H1 (cell line): ENCODE results near the gene SND1. TPM values are rescaled to one million over a fixed set of nuclear protein-coding genes. Genes with fewer than 3 reads are reported as not detected.

Experiments
- CTCF ChIA-PET: fragments of 300-600 bp; sonication (Branson Sonifier 250); formaldehyde crosslinking; loops from one replicate; lab custom pipeline; 2021; ENCODE audit not compliant: partially characterized antibody; lab: Charles Lee
- POLR2A ChIA-PET: fragments of 300-600 bp; sonication (Branson Sonifier 250); formaldehyde crosslinking; loops from one replicate; lab custom pipeline; 2021; ENCODE audit warnings: inconsistent platforms; ENCODE audit not compliant: partially characterized antibody; lab: Charles Lee
- DNase-seq, 2 experiments: peaks; one replicate each; pipeline versions ENCODE4 v3.0.0 to v3.0.0-alpha.2; 2010 to 2022; ENCODE audit warnings: low spot score in 2 of 2, low read depth in 1 of 2, mixed read lengths in 1 of 2
- FAIRE-seq: peaks from 2 replicates; lab custom pipeline; 2011; peaks lifted over from hg19 to GRCh38; lab: Jason Lieb, UNC
- H2AFZ ChIP-seq: 2 replicates; pipeline ENCODE4 v1.8.1; 2012; ENCODE audit warnings: low read length, inconsistent platforms
- H2AK5ac ChIP-seq: 2 replicates; pipeline ENCODE4 v1.6.1; 2013; ENCODE audit warnings: low read depth, low read length
- H2BK120ac ChIP-seq: replicated peaks from 2 replicates; pipeline ENCODE3; 2013; ENCODE audit warnings: low read depth, low read length, inconsistent platforms
- H2BK12ac ChIP-seq: 2 replicates; pipeline ENCODE4 v1.6.1; 2013; ENCODE audit warnings: low read depth, low read length
- H2BK15ac ChIP-seq: 2 replicates; pipeline ENCODE4 v1.6.1; 2013; ENCODE audit warnings: low read length
- H2BK20ac ChIP-seq: 2 replicates; pipeline ENCODE4 v1.6.1; 2013; ENCODE audit warnings: low read length
- H2BK5ac ChIP-seq: 2 replicates; pipeline ENCODE4 v1.6.1; 2013; ENCODE audit warnings: low read depth, low read length
- H3K14ac ChIP-seq: 2 replicates; pipeline ENCODE4 v1.6.1; 2013; ENCODE audit warnings: inconsistent platforms; ENCODE audit not compliant: insufficient read length
- H3K18ac ChIP-seq: 2 replicates; pipeline ENCODE4 v1.6.1; 2013; ENCODE audit warnings: low read length; ENCODE audit errors: extremely low read depth
- H3K23ac ChIP-seq: 2 replicates; pipeline ENCODE4 v1.6.1; 2013; ENCODE audit warnings: inconsistent platforms; ENCODE audit not compliant: insufficient read length
- H3K23me2 ChIP-seq: 2 replicates; pipeline ENCODE4 v1.6.1; 2013; ENCODE audit warnings: low read depth, low read length
- H3K27ac ChIP-seq: 2 replicates; pipeline ENCODE4 v1.6.1; 2011; ENCODE audit warnings: low read depth, low read length, inconsistent platforms
- H3K27me3 ChIP-seq, 4 experiments: replicated peaks in 1 of 4; 1 replicate in 1 of 4; 2 replicates in 3 of 4; pipeline versions ENCODE4 v1.6.1 to v1.8.1; 2011 to 2013; ENCODE audit warnings: low read length in 3 of 4, mild to moderate bottlenecking in 3 of 4, inconsistent platforms in 2 of 4, mixed read lengths in 2 of 4, moderate library complexity in 1 of 4; ENCODE audit not compliant: control insufficient read depth in 3 of 4, insufficient read depth in 3 of 4; ENCODE audit errors: extremely low read depth in 1 of 4
- H3K36me3 ChIP-seq, 4 experiments: 2 replicates each; pipeline versions ENCODE4 v1.6.1 to v1.8.1; 2011 to 2013; ENCODE audit warnings: mild to moderate bottlenecking in 4 of 4, low read length in 3 of 4, moderate library complexity in 2 of 4, control low read depth in 1 of 4, inconsistent platforms in 1 of 4; ENCODE audit not compliant: insufficient read depth in 4 of 4, control insufficient read depth in 2 of 4
- H3K4ac ChIP-seq: replicated peaks from 2 replicates; pipeline ENCODE3; 2013; ENCODE audit warnings: low read length, low read depth, mixed read lengths, inconsistent platforms; ENCODE audit not compliant: insufficient read length
- H3K4me1 ChIP-seq, 4 experiments: replicated peaks in 1 of 4; 1 replicate in 1 of 4; 2 replicates in 3 of 4; pipeline versions ENCODE4 v1.6.1 to v1.8.1; 2011 to 2013; ENCODE audit warnings: low read length in 3 of 4, inconsistent platforms in 2 of 4, mixed read lengths in 1 of 4; ENCODE audit not compliant: insufficient read depth in 4 of 4, control insufficient read depth in 3 of 4
- H3K4me2 ChIP-seq, 2 experiments: 2 replicates each; pipeline versions ENCODE4 v1.6.1 to v1.8.1; 2011 to 2013; ENCODE audit warnings: low read depth in 2 of 2, low read length in 2 of 2, control low read depth in 1 of 2, inconsistent platforms in 1 of 2, mild to moderate bottlenecking in 1 of 2; ENCODE audit not compliant: insufficient read depth in 1 of 2
- H3K4me3 ChIP-seq, 4 experiments: fragments of 200-600, 300-600 bp in 1 of 4; sonication (generic), shearing (Covaris generic), sonication (Bioruptor Twin) in 1 of 4; 2 replicates each; pipeline versions ENCODE4 v1.5.1 to v1.8.1; 2011 to 2016; ENCODE audit warnings: low read length in 4 of 4, low read depth in 3 of 4, control low read depth in 2 of 4, inconsistent platforms in 2 of 4, mild to moderate bottlenecking in 2 of 4, mixed read lengths in 1 of 4, moderate library complexity in 1 of 4; ENCODE audit not compliant: insufficient read depth in 2 of 4; ENCODE audit errors: extremely low read depth in 1 of 4
- H3K56ac ChIP-seq: replicated peaks from 2 replicates; pipeline ENCODE3; 2013; ENCODE audit warnings: low read depth, mild to moderate bottlenecking, mixed read lengths, low read length, inconsistent platforms; ENCODE audit not compliant: insufficient read length
- H3K79me1 ChIP-seq: 2 replicates; pipeline ENCODE4 v1.6.1; 2013; ENCODE audit warnings: low read depth, low read length, control low read depth
- H3K79me2 ChIP-seq, 2 experiments: 2 replicates each; pipeline versions ENCODE4 v1.6.1 to v1.8.1; 2012 to 2013; ENCODE audit warnings: low read length in 2 of 2, mild to moderate bottlenecking in 2 of 2, inconsistent platforms in 1 of 2; ENCODE audit not compliant: insufficient read depth in 2 of 2, control insufficient read depth in 1 of 2
- H3K9ac ChIP-seq, 4 experiments: replicated peaks in 1 of 4; 1 replicate in 1 of 4; 2 replicates in 3 of 4; pipeline versions ENCODE4 v1.6.1 to v1.8.1; 2011 to 2013; ENCODE audit warnings: low read depth in 3 of 4, low read length in 3 of 4, control low read depth in 2 of 4, mild to moderate bottlenecking in 2 of 4, moderate library complexity in 2 of 4, inconsistent platforms in 1 of 4; ENCODE audit errors: extremely low read depth in 1 of 4
- H3K9me3 ChIP-seq, 2 experiments: 2 replicates each; pipeline versions ENCODE4 v1.6.1 to v1.8.1; 2012 to 2013; ENCODE audit warnings: mild to moderate bottlenecking in 2 of 2, moderate library complexity in 2 of 2, control low read depth in 1 of 2, inconsistent platforms in 1 of 2, low read depth in 1 of 2, low read length in 1 of 2, mixed read lengths in 1 of 2; ENCODE audit not compliant: insufficient read depth in 2 of 2
- H4K20me1 ChIP-seq, 2 experiments: replicated peaks in 1 of 2; 2 replicates each; pipeline versions ENCODE3 to v1.8.1; 2011 to 2013; ENCODE audit warnings: inconsistent platforms in 2 of 2, low read length in 2 of 2, mild to moderate bottlenecking in 1 of 2; ENCODE audit not compliant: insufficient read depth in 2 of 2, control insufficient read depth in 1 of 2
- H4K5ac ChIP-seq: 2 replicates; pipeline ENCODE4 v1.6.1; 2013; ENCODE audit warnings: low read length, low read depth, mixed read lengths, inconsistent platforms; ENCODE audit not compliant: insufficient read length
- H4K8ac ChIP-seq: 2 replicates; pipeline ENCODE4 v1.8.0; 2013; ENCODE audit warnings: mild to moderate bottlenecking, moderate library complexity, low read length, inconsistent platforms; ENCODE audit not compliant: insufficient read depth; ENCODE audit errors: extremely low read depth
- H4K91ac ChIP-seq: replicated peaks from 2 replicates; pipeline ENCODE3; 2013; ENCODE audit warnings: low read length, mixed read lengths, inconsistent platforms; ENCODE audit not compliant: insufficient read length
- CHD1 ChIP-seq: IDR thresholded peaks from 2 replicates; pipeline ENCODE4 v1.6.1; 2012; ENCODE audit warnings: low read depth, low read length, improper control_type of control experiment
- FOSL1 ChIP-seq: IDR thresholded peaks from 2 replicates; pipeline ENCODE4 v1.6.1; 2011; ENCODE audit warnings: mild to moderate bottlenecking, low read depth, low read length, moderate library complexity; ENCODE audit not compliant: insufficient read depth
- GABPA ChIP-seq: IDR thresholded peaks from 2 replicates; pipeline ENCODE4 v1.6.1; 2011; ENCODE audit warnings: mild to moderate bottlenecking, low read length, moderate library complexity, borderline replicate concordance; ENCODE audit not compliant: insufficient read depth
- POU5F1 ChIP-seq: IDR thresholded peaks from 2 replicates; pipeline ENCODE4 v1.6.1; 2011; ENCODE audit warnings: low read depth, mild to moderate bottlenecking, low read length, moderate library complexity
- SIRT6 ChIP-seq: IDR thresholded peaks from one replicate; pipeline ENCODE4 v1.7.1; 2012; ENCODE audit warnings: low read length, inconsistent platforms
- SIX5 ChIP-seq: IDR thresholded peaks from 2 replicates; pipeline ENCODE4 v1.6.1; 2011; ENCODE audit warnings: mild to moderate bottlenecking, low read depth, low read length
- SRF ChIP-seq: IDR thresholded peaks from 2 replicates; pipeline ENCODE4 v1.6.1; 2011; ENCODE audit warnings: mild to moderate bottlenecking, low read depth, low read length, moderate library complexity
- TAF1 ChIP-seq: IDR thresholded peaks from 2 replicates; pipeline ENCODE4 v1.6.1; 2011; ENCODE audit warnings: mild to moderate bottlenecking, low read depth, low read length
- TEAD4 ChIP-seq: IDR thresholded peaks from 2 replicates; pipeline ENCODE4 v1.6.1; 2012; ENCODE audit warnings: low read depth, low read length, inconsistent platforms, mixed read lengths
- WGBS, 2 experiments: shearing (Covaris generic) in 1 of 2; methylation state at CpG; one replicate each; pipeline versions ENCODE4 v1.1.6 to v1.1.7; 2013 to 2015; ENCODE audit warnings: low lambda C conversion rate in 2 of 2, mixed read lengths in 2 of 2, inconsistent platforms in 1 of 2, low coverage in 1 of 2, missing lambda C conversion rate in 1 of 2; ENCODE audit not compliant: insufficient replicate concordance in 2 of 2, insufficient coverage in 1 of 2, insufficient read length in 1 of 2; ENCODE audit errors: extremely low coverage in 1 of 2, missing lambda C conversion rate in 1 of 2; 5-methylcytosine and 5-hydroxymethylcytosine counted together
- polyA plus RNA-seq, 7 experiments: library from polyadenylated mRNA; depleted of rRNA in 3 of 7; stranded (reverse) in 5 of 7; unstranded in 2 of 7; fragments of >200 nt in 5 of 7; fragments of 200-250 nt in 2 of 7; gene quantifications; 1 replicate in 5 of 7; 2 replicates in 1 of 7; 4 replicates in 1 of 7; pipeline versions ENCODE4 v1.2.1 to v1.2.3, GENCODE V29; 2011 to 2013; ENCODE audit warnings: missing spikeins in 2 of 7, mixed read lengths in 2 of 7
- total RNA-seq: library from RNA; stranded (reverse); fragmentation: NEBNext Ultra II Directional; extraction: Animal tissue kit (Norgen Biotek cat#: 25700); gene quantifications from 2 replicates; pipeline ENCODE4 v1.2.1, GENCODE V29; 2021
- TF ChIP-seq, protein P1 (sequence below): IDR thresholded peaks from 2 replicates; pipeline ENCODE4 v1.6.1; 2011; ENCODE audit warnings: low read length, improper control_type of control experiment

Gene SND1
- total and polyA plus RNA-seq, 2 of the 8 experiments (the other 6 are each of a cell fraction or from before 2014, with no cell fraction given): 122 to 290 TPM

DNA sequence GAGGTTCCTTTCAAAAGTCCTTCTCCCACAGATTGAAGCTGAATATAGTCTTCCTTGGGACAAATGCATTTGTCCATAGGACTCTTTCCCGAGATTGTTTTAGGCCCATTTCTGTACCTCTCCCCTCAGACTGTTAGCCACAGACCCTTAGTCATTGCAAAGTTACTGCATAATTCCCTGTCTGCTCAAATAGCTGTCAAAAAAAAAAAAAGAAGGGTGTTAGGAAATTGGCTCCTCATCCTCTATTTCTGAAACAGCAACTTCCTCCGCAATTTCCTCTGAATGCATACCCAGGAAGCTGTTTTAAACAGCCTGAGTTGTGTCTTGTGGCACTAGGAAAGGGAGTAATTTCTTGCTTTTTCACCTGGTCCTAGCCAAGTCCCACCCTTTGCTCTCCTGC is 373.8 kb downstream of the SND1 start:
- DNase-seq (no peak), FAIRE-seq (no peak)
- no peak overlapping the region for H4K8ac ChIP-seq
- peaks cover 0 to 4% (median 1%) of the 10 kb centered on the region in 4 experiments; a peak in 2 of 8 replicates for H3K36me3 ChIP-seq
- H2BK15ac ChIP-seq: no peak overlapping the region
- no peak overlapping the region for H3K4me3 ChIP-seq
- no peak overlapping the region for H3K4ac ChIP-seq
- no peak overlapping the region for H2AK5ac ChIP-seq
- H3K79me2 ChIP-seq: peaks cover 0 to 36% of the 10 kb centered on the region in 2 experiments; a peak in 2 of 4 replicates
- no peak overlapping the region for H2AFZ ChIP-seq
- H4K91ac ChIP-seq: no peak overlapping the region
- TF ChIP-seq SIX5 (no peak), TEAD4 (no peak), FOSL1 (no peak), CHD1 (no peak), TAF1 (no peak), SRF (no peak), SIRT6 (no peak), POU5F1 (no peak), GABPA (no peak)
- TF ChIP-seq, protein P1, sequence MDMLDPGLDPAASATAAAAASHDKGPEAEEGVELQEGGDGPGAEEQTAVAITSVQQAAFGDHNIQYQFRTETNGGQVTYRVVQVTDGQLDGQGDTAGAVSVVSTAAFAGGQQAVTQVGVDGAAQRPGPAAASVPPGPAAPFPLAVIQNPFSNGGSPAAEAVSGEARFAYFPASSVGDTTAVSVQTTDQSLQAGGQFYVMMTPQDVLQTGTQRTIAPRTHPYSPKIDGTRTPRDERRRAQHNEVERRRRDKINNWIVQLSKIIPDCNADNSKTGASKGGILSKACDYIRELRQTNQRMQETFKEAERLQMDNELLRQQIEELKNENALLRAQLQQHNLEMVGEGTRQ: no peak
- no peak overlapping the region for H2BK120ac ChIP-seq
- no peak overlapping the region for H3K27ac ChIP-seq
- H3K14ac ChIP-seq: no peak overlapping the region
- no peak overlapping the region for H2BK12ac ChIP-seq
- H3K56ac ChIP-seq: no peak overlapping the region
- 80% methylated on average over 2 of the region's 2 CpGs; no CpG with 5 or more reads in 1 of the 2 experiments for WGBS, 2 experiments
- no peak overlapping the region for H2BK20ac ChIP-seq
- no peak overlapping the region for H3K9ac ChIP-seq
- no peak overlapping the region for H3K4me2 ChIP-seq
- H3K23ac ChIP-seq: no peak overlapping the region
- peaks cover 7% of the 10 kb centered on the region for H3K23me2 ChIP-seq
- H3K27me3 ChIP-seq: peaks cover 0 to 5% (median 3%) of the 10 kb centered on the region in 4 experiments; a peak in 5 of 7 replicates
- ChIA-PET POLR2A (interaction anchor here (0.8 to 1.3 kb wide), 2 partner anchors 9 to 13 kb away, joined by 3 read pairs; no protein-coding TSS in a partner anchor), CTCF (interaction anchor here (1.4 to 3.8 kb wide), 4 partner anchors 11 to 183 kb away, joined by 3 to 23 read pairs (median 12); no protein-coding TSS in a partner anchor)
- H4K20me1 ChIP-seq: peaks cover 16 to 22% of the 10 kb centered on the region in 2 experiments
- no peaks in the 10 kb centered on the region for H3K9me3 ChIP-seq
- peaks cover 8 to 23% (median 12%) of the 10 kb centered on the region in 4 experiments for H3K4me1 ChIP-seq
- no peak overlapping the region for H3K18ac ChIP-seq
- H4K5ac ChIP-seq: no peak overlapping the region
- H3K79me1 ChIP-seq: peaks cover 2% of the 10 kb centered on the region; the same call in 1 of the 2 replicates
- H2BK5ac ChIP-seq: no peak overlapping the region
